Measurements from ENCODE around the gene HIVEP3.

DNA sequence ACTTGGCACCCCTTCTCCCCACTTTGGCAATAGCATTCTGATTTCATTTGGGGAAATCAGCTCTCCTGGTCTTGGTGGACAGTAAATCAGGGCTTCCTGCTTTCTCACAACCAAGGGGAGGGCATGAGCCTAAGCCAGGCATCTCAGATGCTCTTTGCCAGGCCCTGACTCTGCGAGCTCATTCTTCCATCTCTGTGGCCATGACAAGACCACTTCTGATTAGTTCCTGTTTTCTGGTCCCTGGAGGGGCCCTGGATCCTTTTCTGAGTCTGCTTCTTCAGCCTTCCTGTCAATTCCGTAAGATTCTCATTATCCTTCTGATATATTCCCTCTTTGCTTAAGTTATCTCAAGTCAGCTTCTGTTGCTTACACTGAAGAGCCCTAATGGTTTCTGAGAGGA is 210.4 kb downstream of the HIVEP3 start:
- TF ChIP-seq EP300 (IDR thresholded peaks at IDR 0.05) (no peak), POLR2A (IDR thresholded peaks at IDR 0.05) (no peak)

Measured in tibial nerve (tissue), 3 donors.